ENCODE results near the gene LRFN2.

- TF ChIP-seq CTCF (IDR thresholded peaks at IDR 0.05) (no peak), GABPA (IDR thresholded peaks at IDR 0.05; ENCODE audit: low read depth) (no peak), JUND (IDR thresholded peaks at IDR 0.05) (no peak), RAD21 (IDR thresholded peaks at IDR 0.05; ENCODE audit: low read length) (no peak), GATA2 (CRISPR knock-in tag; IDR thresholded peaks at IDR 0.05) (no peak), TAF1 (IDR thresholded peaks at IDR 0.05; ENCODE audit: borderline replicate concordance, low read depth, low read length) (no peak), PBX3 (IDR thresholded peaks at IDR 0.05) (no peak), EP300 (IDR thresholded peaks at IDR 0.05; ENCODE audit: borderline replicate concordance in 1 of 2, low read depth in 1 of 2, low read length in 1 of 2) (no peak), TEAD4 (IDR thresholded peaks at IDR 0.05; ENCODE audit: borderline replicate concordance, insufficient read depth) (no peak), SMC3 (IDR thresholded peaks at IDR 0.05; ENCODE audit: low read depth, low read length) (no peak), RCOR1 (IDR thresholded peaks at IDR 0.05; ENCODE audit: low read length) (no peak)
Observed at GRCh38 chr6:40472353-40472752, 114.8 kb downstream of the LRFN2 start.
